HepG2 (cell line): ENCODE measurements around the gene UBE2D4. TPM values are rescaled to one million over a fixed set of nuclear protein-coding genes. Genes with fewer than 3 reads are reported as not detected.

Source experiments
- FOXC1 ChIP-seq: sonication (generic); formaldehyde crosslinking; IDR thresholded peaks from 2 replicates; pipeline ENCODE4 v1.8.0; 2022; ENCODE audit warnings: mild to moderate bottlenecking, missing genetic modification reagents, borderline replicate concordance
- HDAC6 ChIP-seq: fragments of 200-600 bp; sonication (generic); IDR thresholded peaks from 2 replicates; pipeline ENCODE4 v1.7.0; 2017; ENCODE audit warnings: mild to moderate bottlenecking, antibody characterized with exemption, low read length, low read depth
- KIAA2018 ChIP-seq: sonication (generic); formaldehyde crosslinking; IDR thresholded peaks from 2 replicates; pipeline ENCODE4 v1.5.0; 2020; ENCODE audit warnings: mild to moderate bottlenecking, missing genetic modification reagents, borderline replicate concordance
- KLF12 ChIP-seq: sonication (generic); formaldehyde crosslinking; IDR thresholded peaks from 2 replicates; pipeline ENCODE4 v1.4.0; 2020; ENCODE audit warnings: missing genetic modification reagents, borderline replicate concordance
- KLF9 ChIP-seq: IDR thresholded peaks from 2 replicates; pipeline ENCODE4 v1.6.1; 2016; ENCODE audit warnings: low read depth
- NKX3-1 ChIP-seq: sonication (generic); formaldehyde crosslinking; IDR thresholded peaks from 2 replicates; pipeline ENCODE4 v1.5.0; 2020; ENCODE audit warnings: missing genetic modification reagents
- PCBP1 ChIP-seq: fragments of 200-400 bp; formaldehyde crosslinking; IDR thresholded peaks from 2 replicates; pipeline ENCODE4 v1.6.1; 2017; ENCODE audit warnings: mild to moderate bottlenecking, low read depth, low read length, borderline replicate concordance
- PREB ChIP-seq: sonication (generic); formaldehyde crosslinking; IDR thresholded peaks from 2 replicates; pipeline ENCODE4 v1.4.0; 2020; ENCODE audit warnings: missing genetic modification reagents
- SIN3A ChIP-seq: IDR thresholded peaks from 2 replicates; pipeline ENCODE4 v1.6.1; 2011; ENCODE audit warnings: low read depth, mild to moderate bottlenecking, control low read depth, low read length, borderline replicate concordance
- TFE3 ChIP-seq: IDR thresholded peaks from 2 replicates; pipeline ENCODE4 v1.6.1; 2016
- ZBTB1 ChIP-seq: sonication (generic); formaldehyde crosslinking; IDR thresholded peaks from 2 replicates; pipeline ENCODE4 v1.4.0; 2020; ENCODE audit warnings: missing genetic modification reagents, borderline replicate concordance
- ZBTB49 ChIP-seq: sonication (generic); formaldehyde crosslinking; IDR thresholded peaks from 2 replicates; pipeline ENCODE4 v1.4.0; 2020; ENCODE audit warnings: missing genetic modification reagents, borderline replicate concordance
- ZNF230 ChIP-seq: sonication (generic); formaldehyde crosslinking; IDR thresholded peaks from 2 replicates; pipeline ENCODE4 v1.4.0; 2020; ENCODE audit warnings: mild to moderate bottlenecking, missing genetic modification reagents
- ZNF3 ChIP-seq: IDR thresholded peaks from 2 replicates; pipeline ENCODE4 v1.7.0; 2017; ENCODE audit warnings: inconsistent platforms
- ZNF674 ChIP-seq: sonication (generic); formaldehyde crosslinking; IDR thresholded peaks from 2 replicates; pipeline ENCODE4 v1.5.0; 2020; ENCODE audit warnings: low read depth, mild to moderate bottlenecking, missing genetic modification reagents
- ZNF850 ChIP-seq: sonication (generic); formaldehyde crosslinking; conservative IDR thresholded peaks from 2 replicates; pipeline ENCODE4 v1.9.0; 2021; ENCODE audit warnings: mild to moderate bottlenecking, missing genetic modification reagents
- polyA plus RNA-seq, 8 experiments: library from polyadenylated mRNA; depleted of rRNA in 3 of 8; stranded (reverse) in 7 of 8; unstranded in 1 of 8; fragments of >200 nt; fragmentation: Illumina TruSeq in 4 of 8; extraction: Trizol in 4 of 8; gene quantifications; 2 replicates each; pipeline versions ENCODE4 v1.2.1 to v1.2.3, GENCODE V29; 2011 to 2016; ENCODE audit warnings: low read depth in 4 of 8, missing spikeins in 1 of 8, mixed read lengths in 1 of 8; ENCODE audit not compliant: insufficient read depth in 1 of 8
- total RNA-seq, 5 experiments: library from RNA; depleted of rRNA; stranded (reverse); fragments of >200 nt; fragmentation: Illumina TruSeq; extraction: Trizol; gene quantifications; 2 replicates each; pipeline ENCODE4 v1.2.3, GENCODE V29; 2016; ENCODE audit warnings: low read depth in 1 of 5

Gene UBE2D4
- total and polyA plus RNA-seq, 2 of the 13 experiments (the other 11 are each of a cell fraction or from before 2014, with no cell fraction given), result 9.9 to 16.0 TPM

- TF ChIP-seq KIAA2018 (no peak), NKX3-1 (CRISPR knock-in tag) (peak; percentile 32; the same call in 1 of the 2 replicates), KLF9 (peak; percentile 19; the same call in 1 of the 2 replicates), PCBP1 (no peak), ZNF674 (peak; percentile 98), FOXC1 (peak; percentile 86; the same call in 1 of the 2 replicates), SIN3A (no peak), ZBTB49 (no peak; the same call in 1 of the 2 replicates), ZNF3 (no peak), TFE3 (CRISPR knock-in tag) (no peak; the same call in none of the 2 replicates), ZBTB1 (CRISPR knock-in tag) (no peak), PREB (CRISPR knock-in tag) (no peak), ZNF850 (no peak), KLF12 (CRISPR knock-in tag) (peak; percentile 93), HDAC6 (no peak), ZNF230 (CRISPR knock-in tag) (peak; percentile 98)
These were observed at the start of gene UBE2D4 (continued) for GRCh38 chr7:43925984-43926797.
